G401.6 (cell line): ENCODE results near the gene ILKAP.

ENCODE experiments used
- FAIRE-seq: peaks from 2 replicates; lab custom pipeline; 2012; peaks lifted over from hg19 to GRCh38; lab: Jason Lieb, UNC

ILKAP gene

GRCh38 chr2:238203094-238203972 is at the start of gene ILKAP:
TSS of gene ILKAP (minus strand) at chr2:238203695. CDS start at chr2:238203553, 142 bp downstream.
- no peak for FAIRE-seq

GRCh38 chr2:238252766-238253630 is 49.5 kb upstream of the ILKAP start:
- FAIRE-seq, result no peak

- FAIRE-seq, result no peak
Observed at GRCh38 chr2:238251986-238252385, 48.5 kb upstream of the ILKAP start.

GRCh38 chr2:238251331-238251730 is 47.8 kb upstream of the ILKAP start:
- no peak for FAIRE-seq

- FAIRE-seq, result no peak
Observed at GRCh38 chr2:238250896-238251295, 47.4 kb upstream of the ILKAP start.

- no peak for FAIRE-seq
Observed at GRCh38 chr2:238247841-238248453, 44.5 kb upstream of the ILKAP start.

- no peak for FAIRE-seq
Observed at GRCh38 chr2:238247002-238247822, 43.7 kb upstream of the ILKAP start.

- FAIRE-seq, result no peak
Observed at GRCh38 chr2:238244151-238244550, 40.7 kb upstream of the ILKAP start.

- no peak for FAIRE-seq
Observed at GRCh38 chr2:238243496-238244076, 40.1 kb upstream of the ILKAP start.

- no peak for FAIRE-seq
Observed at GRCh38 chr2:238242731-238243495, 39.4 kb upstream of the ILKAP start.

GRCh38 chr2:238241970-238242369 is 38.5 kb upstream of the ILKAP start:
- FAIRE-seq, result no peak

GRCh38 chr2:238240757-238241711 is 37.5 kb upstream of the ILKAP start:
- no peak for FAIRE-seq

- no peak for FAIRE-seq
Observed at GRCh38 chr2:238239863-238240756, 36.6 kb upstream of the ILKAP start, which contains the start of gene HES6. TSS of gene HES6 (minus strand) at chr2:238240038. CDS start at chr2:238239905, 133 bp downstream.

- FAIRE-seq, result no peak
Observed at GRCh38 chr2:238239543-238239862, 36.0 kb upstream of the ILKAP start.

GRCh38 chr2:238238766-238239542 is 35.5 kb upstream of the ILKAP start:
- no peak for FAIRE-seq

GRCh38 chr2:238238311-238238765 is 34.8 kb upstream of the ILKAP start:
- no peak for FAIRE-seq

GRCh38 chr2:238237431-238238135 is 34.1 kb upstream of the ILKAP start:
- FAIRE-seq, result no peak
